ENCODE data around the gene ZCCHC7.
"Not testable (repeated sequence)": the region's sequence is repeated elsewhere in the genome, so short reads cannot be mapped to it uniquely, and the experiment has no call there.

Gene ZCCHC7

GRCh38 chr9:37198039-37198729 is 77.8 kb downstream of the ZCCHC7 start:
- no peak overlapping the region for H3K4me3 ChIP-seq (ENCODE audit: control insufficient read depth, low read depth, low read length)
- TF ChIP-seq CTCF (conservative IDR thresholded peaks at IDR 0.05; ENCODE audit: control insufficient read depth, insufficient read depth, low read depth, low read length): no peak
- no peak for DNase-seq (ENCODE audit: low read depth)

- no peak for DNase-seq (ENCODE audit: low read depth)
- no peak overlapping the region for H3K4me3 ChIP-seq (ENCODE audit: control insufficient read depth, low read depth, low read length)
- no peak for TF ChIP-seq CTCF (conservative IDR thresholded peaks at IDR 0.05; ENCODE audit: control insufficient read depth, insufficient read depth, low read depth, low read length)
Measured at GRCh38 chr9:37198831-37199230, 78.5 kb downstream of the ZCCHC7 start.

- no peak overlapping the region for H3K4me3 ChIP-seq (ENCODE audit: control insufficient read depth, low read depth, low read length)
- DNase-seq (ENCODE audit: low read depth): peak; percentile 35
- TF ChIP-seq CTCF (conservative IDR thresholded peaks at IDR 0.05; ENCODE audit: control insufficient read depth, insufficient read depth, low read depth, low read length): no peak
Measured at GRCh38 chr9:37200433-37201005, 80.1 kb downstream of the ZCCHC7 start.

GRCh38 chr9:37201581-37201980 is 81.2 kb downstream of the ZCCHC7 start:
- H3K4me3 ChIP-seq (ENCODE audit: control insufficient read depth, low read depth, low read length): no peak overlapping the region
- no peak for TF ChIP-seq CTCF (conservative IDR thresholded peaks at IDR 0.05; ENCODE audit: control insufficient read depth, insufficient read depth, low read depth, low read length)
- DNase-seq (ENCODE audit: low read depth): no peak

- DNase-seq (ENCODE audit: low read depth): no peak
- no peak for TF ChIP-seq CTCF (conservative IDR thresholded peaks at IDR 0.05; ENCODE audit: control insufficient read depth, insufficient read depth, low read depth, low read length)
- no peak overlapping the region for H3K4me3 ChIP-seq (ENCODE audit: control insufficient read depth, low read depth, low read length)
Measured at GRCh38 chr9:37202091-37202490, 81.7 kb downstream of the ZCCHC7 start.

- DNase-seq (ENCODE audit: low read depth); H3K4me3 ChIP-seq (ENCODE audit: control insufficient read depth, low read depth, low read length): not testable (repeated sequence)
Measured at GRCh38 chr9:37203456-37203855, 83.1 kb downstream of the ZCCHC7 start.

- DNase-seq (ENCODE audit: low read depth): no peak
- H3K4me3 ChIP-seq (ENCODE audit: control insufficient read depth, low read depth, low read length): no peak overlapping the region
- no peak for TF ChIP-seq CTCF (conservative IDR thresholded peaks at IDR 0.05; ENCODE audit: control insufficient read depth, insufficient read depth, low read depth, low read length)
Measured at GRCh38 chr9:37206121-37206620, 85.8 kb downstream of the ZCCHC7 start.

All from fibroblast of mammary gland (primary cell).